Measurements from ENCODE around the gene SRD5A1.

SRD5A1 gene

DNA sequence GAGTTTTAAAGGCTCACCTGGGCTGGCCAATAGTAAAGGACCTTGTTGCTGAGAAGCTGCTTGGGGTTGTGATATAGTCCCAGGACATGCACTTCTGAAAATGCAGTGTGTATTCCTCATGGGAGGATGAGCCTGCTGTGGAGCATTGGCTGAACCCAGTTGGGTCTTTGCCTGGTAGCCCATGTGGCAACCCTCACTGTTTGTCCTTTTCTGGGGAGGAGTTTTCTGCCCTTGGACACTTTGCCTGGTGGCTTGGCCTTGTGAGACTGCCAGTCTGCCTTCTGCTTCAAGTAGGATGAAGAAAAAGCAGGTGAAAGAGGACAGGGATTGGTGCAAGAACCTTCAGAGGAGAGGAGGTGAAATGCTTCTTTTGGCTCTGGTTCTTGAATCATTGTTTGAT lies 84.0 kb downstream of the SRD5A1 start:
- H3K4me3 ChIP-seq (ENCODE audit: low read length), result no peak overlapping the region
- DNase-seq (ENCODE audit: low read depth, low spot score), result no peak

DNA sequence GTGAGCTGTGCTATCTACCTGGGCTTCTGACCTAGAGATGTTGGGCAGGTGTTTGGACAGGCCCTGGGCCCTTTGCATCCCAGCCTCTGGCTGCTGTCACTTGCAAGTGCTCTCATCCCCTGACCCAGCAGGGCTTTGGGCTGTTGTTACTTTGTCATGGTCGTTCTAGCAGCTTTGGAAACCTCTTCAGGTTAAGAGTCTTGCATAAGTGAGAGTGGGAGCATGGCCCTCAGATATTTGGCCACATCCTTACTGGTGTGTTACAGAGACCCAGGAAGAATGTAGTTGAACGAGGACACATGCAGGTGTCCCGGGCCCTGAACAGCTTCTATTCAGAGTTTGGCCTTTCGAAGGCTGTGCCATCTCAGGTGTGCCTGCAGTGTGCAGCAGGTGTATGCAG lies 84.4 kb downstream of the SRD5A1 start:
- no peak for DNase-seq (ENCODE audit: low read depth, low spot score)
- no peak overlapping the region for H3K4me3 ChIP-seq (ENCODE audit: low read length)

DNA sequence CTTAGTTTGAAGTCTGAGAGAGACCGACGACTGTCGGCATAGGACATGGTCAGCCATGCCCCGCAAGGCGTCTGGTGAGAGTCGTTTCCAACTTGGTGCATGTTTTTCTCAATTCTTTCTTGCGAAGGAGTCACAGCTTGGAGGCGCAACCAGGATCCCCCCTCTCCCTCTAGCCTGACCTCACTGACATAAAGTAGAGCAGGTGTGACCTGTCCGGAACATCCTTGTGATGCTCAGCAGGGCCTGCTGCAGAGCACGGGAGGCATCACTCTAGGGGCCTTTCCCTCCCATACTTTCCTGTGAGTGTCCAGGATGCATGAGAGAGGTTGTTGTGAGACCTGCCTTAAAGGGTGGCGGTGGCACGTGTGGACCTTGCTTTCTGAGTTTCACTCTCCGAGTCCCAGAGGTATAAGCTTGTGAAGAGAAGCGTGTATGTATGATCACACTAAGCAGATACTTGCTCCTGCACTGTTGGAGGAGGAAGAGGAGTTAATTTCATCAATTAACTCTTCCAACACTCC lies 85.0 kb downstream of the SRD5A1 start:
- DNase-seq (ENCODE audit: low read depth, low spot score), result no peak
- H3K4me3 ChIP-seq (ENCODE audit: low read length), result no peak overlapping the region

DNA sequence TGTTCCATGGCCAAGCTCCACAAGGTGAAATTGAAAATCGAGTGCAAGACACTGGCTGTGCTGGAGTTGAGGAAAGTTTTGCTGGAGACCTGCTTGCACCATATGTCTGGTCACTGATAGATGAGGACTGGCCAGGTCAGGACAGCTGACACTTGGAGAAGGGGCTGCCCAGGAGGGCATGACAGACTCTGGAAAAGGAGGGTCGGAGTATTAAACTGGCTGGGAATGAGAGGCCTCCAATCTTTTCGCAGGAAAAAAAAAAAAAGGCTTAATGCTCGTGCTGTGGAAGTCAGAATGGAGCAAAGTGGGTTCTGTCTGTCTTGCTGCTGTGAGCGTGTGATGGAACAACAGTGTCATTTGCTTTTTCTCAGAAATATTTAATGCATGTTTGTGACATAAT lies 85.5 kb downstream of the SRD5A1 start:
- no peak for DNase-seq (ENCODE audit: low read depth, low spot score)
- H3K4me3 ChIP-seq (ENCODE audit: low read length), result no peak overlapping the region

DNA sequence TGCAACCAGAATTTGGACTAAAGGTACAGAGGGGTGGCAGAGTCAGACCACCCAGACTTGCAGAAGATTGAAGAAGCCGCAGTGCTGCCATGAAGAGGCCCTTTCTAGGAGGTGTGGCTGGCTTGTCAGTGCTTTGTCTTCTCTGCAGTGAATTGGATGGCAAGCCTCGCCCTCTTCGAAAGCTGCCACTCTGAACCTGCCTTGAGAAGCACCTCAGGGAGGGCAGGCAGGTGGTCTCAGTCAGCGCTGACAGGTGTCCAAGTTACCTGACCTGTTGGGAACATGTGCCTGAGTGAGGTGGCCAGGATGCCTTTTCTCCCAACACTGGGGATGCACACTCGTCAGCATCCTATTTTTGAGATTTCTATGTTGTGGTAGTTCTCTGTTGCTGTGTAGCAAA lies 86.2 kb downstream of the SRD5A1 start:
- no peak overlapping the region for H3K4me3 ChIP-seq (ENCODE audit: low read length)
- no peak for DNase-seq (ENCODE audit: low read depth, low spot score)

DNA sequence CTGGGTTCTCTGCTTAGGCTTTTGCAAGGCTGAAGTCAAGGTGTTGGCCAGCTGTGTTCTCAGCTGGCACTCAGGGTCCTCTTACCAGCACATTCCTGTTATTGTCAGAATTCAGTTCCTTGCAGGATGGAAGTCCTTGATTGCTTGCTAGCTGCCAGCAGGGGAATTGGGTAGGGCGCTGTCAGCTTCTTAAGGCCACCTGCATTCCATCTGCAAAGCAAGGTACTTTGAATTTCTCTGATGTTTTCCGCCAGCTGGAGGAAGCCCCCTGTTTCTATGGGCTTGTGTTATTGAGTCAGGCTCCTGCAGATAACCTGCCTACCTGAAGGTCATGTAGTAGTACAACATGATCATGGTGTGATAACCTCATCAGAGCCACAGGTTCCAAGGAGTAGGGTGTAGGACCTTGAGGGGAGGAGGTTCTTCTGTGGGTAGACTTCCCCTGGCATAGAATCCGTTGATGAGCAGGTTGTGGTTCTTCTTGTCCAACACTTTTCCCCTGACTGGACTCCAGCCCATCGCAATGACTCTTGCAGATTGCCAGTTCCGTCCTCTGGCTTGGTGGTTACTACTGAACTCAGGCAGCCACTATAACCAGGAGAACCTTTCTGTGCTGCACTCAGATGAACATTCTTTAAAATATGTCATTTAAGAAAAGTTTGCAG lies 86.8 kb downstream of the SRD5A1 start:
- no peak overlapping the region for H3K4me3 ChIP-seq (ENCODE audit: low read length)
- no peak for DNase-seq (ENCODE audit: low read depth, low spot score)

DNA sequence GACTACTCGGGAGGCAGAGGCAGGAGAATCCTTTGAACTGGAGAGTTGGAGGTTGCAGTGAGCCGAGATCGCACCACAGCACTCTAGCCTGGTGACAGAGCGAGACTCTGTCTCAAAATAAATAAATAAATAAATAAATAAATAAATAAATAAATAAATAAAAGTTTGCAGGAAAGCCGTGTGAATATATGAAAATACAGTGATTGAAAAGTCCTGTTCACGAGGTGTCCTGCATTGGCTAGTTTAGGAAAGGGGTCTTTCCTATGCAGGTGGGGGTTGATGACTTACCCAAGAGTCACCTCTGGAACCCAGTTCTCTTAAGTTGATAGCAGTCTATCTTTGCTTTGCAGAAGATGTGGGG lies 87.3 kb downstream of the SRD5A1 start:
- H3K4me3 ChIP-seq (ENCODE audit: low read length), result no peak overlapping the region
- DNase-seq (ENCODE audit: low read depth, low spot score), result no peak

DNA sequence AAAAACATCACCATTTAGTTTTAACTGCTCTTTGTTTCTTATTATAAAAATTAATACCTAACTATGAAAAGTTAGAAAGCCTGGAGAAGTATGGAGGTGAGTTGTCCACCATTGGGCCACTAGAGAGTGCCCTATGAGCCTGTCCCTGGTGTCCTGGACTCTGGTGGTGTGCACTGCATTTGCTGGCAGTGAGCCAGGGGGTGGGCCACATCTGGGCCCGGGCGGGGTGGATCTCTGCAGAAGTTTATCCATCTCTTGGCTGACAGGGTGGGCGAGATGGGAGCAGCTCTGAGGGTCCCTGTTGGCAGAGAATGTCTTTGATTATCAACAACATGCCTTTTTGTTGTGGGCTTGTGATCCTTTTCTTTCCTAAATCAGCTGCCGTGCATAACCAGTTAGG lies 88.2 kb downstream of the SRD5A1 start:
- no peak overlapping the region for H3K4me3 ChIP-seq (ENCODE audit: low read length)
- DNase-seq (ENCODE audit: low read depth, low spot score), result no peak

DNA sequence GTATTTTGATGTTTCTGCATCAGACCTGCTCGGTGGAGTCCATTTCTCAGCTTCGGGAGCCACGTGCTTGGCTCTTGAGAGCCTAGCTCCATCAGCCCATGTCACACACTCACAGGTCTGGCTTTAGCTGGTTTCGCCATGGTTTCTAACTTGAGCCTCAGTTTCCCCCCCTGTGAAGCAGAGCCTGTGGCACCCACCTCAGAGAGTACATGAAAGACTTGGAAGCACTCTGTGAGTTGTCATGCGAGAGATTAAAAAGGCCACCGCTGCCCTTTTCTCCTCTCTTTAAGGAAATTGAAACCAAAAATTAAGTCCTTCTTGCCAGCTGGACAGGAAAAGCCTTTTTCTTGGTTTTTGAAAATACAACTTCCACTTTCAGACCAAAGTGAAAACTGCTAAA lies 88.8 kb downstream of the SRD5A1 start:
- no peak for DNase-seq (ENCODE audit: low read depth, low spot score)
- H3K4me3 ChIP-seq (ENCODE audit: low read length), result no peak overlapping the region

DNA sequence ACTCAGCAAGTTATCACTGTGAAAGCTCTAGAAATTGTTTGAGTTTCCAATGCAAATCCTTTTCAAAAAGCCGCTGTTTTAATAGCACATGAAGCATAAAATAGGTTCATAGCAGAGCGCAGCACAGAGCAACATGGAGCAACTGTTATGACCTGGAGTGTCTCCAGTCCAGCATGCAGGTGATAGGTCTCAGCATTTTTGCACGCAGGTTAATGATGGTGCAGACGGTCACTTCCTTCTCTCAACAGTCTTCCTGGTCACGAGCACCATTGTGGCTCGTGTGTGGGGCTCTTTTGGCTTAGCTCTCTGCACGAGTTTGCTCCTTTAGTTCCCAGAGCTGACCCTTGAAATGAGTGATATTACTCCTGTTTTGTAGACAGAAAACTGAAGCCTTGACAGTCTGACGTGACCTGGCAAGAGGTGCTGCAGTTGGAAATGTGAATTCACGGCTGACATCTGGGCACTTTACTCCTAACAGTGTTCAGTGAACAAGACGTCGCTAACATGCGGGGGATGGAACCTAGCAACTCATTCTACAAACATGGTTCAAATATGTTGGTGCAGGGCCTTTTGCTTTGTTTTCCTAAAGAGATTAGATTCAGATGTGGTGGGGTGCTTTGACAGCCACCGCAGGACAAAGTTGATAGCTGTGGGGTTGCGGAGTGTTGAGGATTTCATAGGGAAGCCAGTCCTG lies 90.0 kb downstream of the SRD5A1 start:
- DNase-seq (ENCODE audit: low read depth, low spot score), result no peak
- no peak overlapping the region for H3K4me3 ChIP-seq (ENCODE audit: low read length)

DNA sequence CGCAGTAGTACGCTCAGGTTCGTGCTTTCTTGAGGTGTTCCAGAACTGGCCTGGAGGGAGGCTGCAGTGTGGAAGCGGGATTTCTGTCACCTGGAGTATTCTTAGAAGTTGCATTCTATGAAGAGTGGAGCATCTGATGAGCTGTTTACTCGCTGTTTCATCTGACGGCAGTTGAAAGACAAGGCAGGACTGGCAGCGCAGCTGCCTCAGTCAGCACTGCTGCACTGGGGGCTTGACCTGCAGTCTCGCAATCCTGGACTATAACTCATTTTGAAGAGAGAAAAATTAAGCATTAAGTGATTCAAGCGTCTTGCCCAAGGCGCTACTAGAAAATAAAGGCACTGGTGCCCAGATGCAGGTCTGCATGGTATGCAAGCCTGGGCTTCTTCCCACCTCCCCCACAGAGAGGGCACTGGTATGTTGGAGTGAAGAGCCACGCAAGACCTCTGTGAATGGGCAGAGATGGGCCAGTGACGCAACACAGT lies 90.6 kb downstream of the SRD5A1 start:
- no peak for DNase-seq (ENCODE audit: low read depth, low spot score)

More for the DNA sequence above, 90.6 kb downstream of the SRD5A1 start:
- no peak overlapping the region for H3K4me3 ChIP-seq (ENCODE audit: low read length)

All from Jurkat, Clone E6-1 (cell line).